Small intestine (tissue), 7 donors: Measurements from ENCODE around the gene KLHDC9. TPM values are rescaled to one million over a fixed set of nuclear protein-coding genes. Genes with fewer than 3 reads are reported as not detected.
"Not testable (repeated sequence)": the region's sequence is repeated elsewhere in the genome, so short reads cannot be mapped to it uniquely, and the experiment has no call there.

Experiments
- DNase-seq, 2 donors: peaks; one replicate each; pipeline versions ENCODE4 v3.0.0 to v3.0.0-alpha.2; 2013
- FAIRE-seq: peaks from 2 replicates; lab custom pipeline; 2012; peaks lifted over from hg19 to GRCh38; lab: Jason Lieb, UNC
- H3K27ac ChIP-seq, 3 donors: one replicate each; pipeline ENCODE4 v1.5.1; 2013; ENCODE audit warnings: low read length in 2 of 3, mild to moderate bottlenecking in 2 of 3, control low read depth in 1 of 3, inconsistent platforms in 1 of 3, low read depth in 1 of 3, moderate library complexity in 1 of 3
- H3K27me3 ChIP-seq, 3 donors: one replicate each; pipeline ENCODE4 v1.6.1; 2013; ENCODE audit warnings: low read length in 3 of 3, inconsistent platforms in 1 of 3; ENCODE audit not compliant: control insufficient read depth in 3 of 3, insufficient read depth in 3 of 3
- H3K36me3 ChIP-seq, 3 donors: one replicate each; pipeline ENCODE4 v1.6.1; 2013; ENCODE audit warnings: low read length in 3 of 3, inconsistent platforms in 1 of 3, low read depth in 1 of 3, mild to moderate bottlenecking in 1 of 3, moderate library complexity in 1 of 3; ENCODE audit not compliant: control insufficient read depth in 3 of 3, insufficient read depth in 2 of 3
- H3K4me1 ChIP-seq, 3 donors: one replicate each; pipeline ENCODE4 v1.6.1; 2013; ENCODE audit warnings: low read length in 2 of 3, inconsistent platforms in 1 of 3, low read depth in 1 of 3, mild to moderate bottlenecking in 1 of 3, moderate library complexity in 1 of 3; ENCODE audit not compliant: control insufficient read depth in 3 of 3, insufficient read depth in 2 of 3
- H3K4me3 ChIP-seq, 3 donors: one replicate each; pipeline ENCODE4 v1.5.1; 2013; ENCODE audit warnings: low read length in 3 of 3, control low read depth in 1 of 3, inconsistent platforms in 1 of 3, low read depth in 1 of 3, mild to moderate bottlenecking in 1 of 3, moderate library complexity in 1 of 3
- H3K9me3 ChIP-seq, 2 donors: one replicate each; pipeline ENCODE4 v1.6.1; 2013; ENCODE audit warnings: low read depth in 1 of 2, low read length in 1 of 2; ENCODE audit not compliant: control insufficient read depth in 2 of 2, insufficient read depth in 1 of 2
- WGBS, 3 donors: extraction: QIAGEN DNeasy Blood & Tissue Kit; methylation state at CpG; one replicate each; pipeline ENCODE4 v1.1.7; 2013; 5-methylcytosine and 5-hydroxymethylcytosine counted together
- polyA plus RNA-seq, 4 donors: library from polyadenylated mRNA; stranded (reverse) in 3 of 4; unstranded in 1 of 4; fragments of 200-250 nt in 3 of 4; fragments of 120-200 nt in 1 of 4; gene quantifications; one replicate each; pipeline versions ENCODE4 v1.2.1 to v1.2.3, GENCODE V29; 2013
- donor health status: healthy with polysubstance abuse.
- donor health status: control.
- donor health status: control.
- donor health status: Bipolar disorder and iron deficiency.
- donor health status: healthy.

KLHDC9 gene
- polyA plus RNA-seq, 4 donors = 1.8 to 5.8 (median 3.0) TPM

DNA sequence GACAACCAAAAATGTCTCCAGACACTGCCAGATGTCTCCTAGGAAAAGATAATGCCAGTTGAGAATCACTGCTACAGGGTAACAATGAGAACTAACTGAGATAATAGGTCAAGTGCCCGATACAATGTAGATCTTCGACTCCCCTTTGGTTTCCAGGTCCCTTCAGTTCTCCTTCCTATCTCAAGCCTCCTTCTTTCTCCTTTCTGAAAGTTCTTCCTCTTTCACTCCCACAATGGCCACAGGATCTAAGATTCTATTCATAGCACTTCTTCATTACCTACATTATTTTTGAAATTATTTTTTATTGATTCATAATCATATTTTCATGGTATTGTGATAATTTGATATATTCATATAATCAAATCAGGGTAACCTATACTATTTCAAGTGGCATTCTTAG is 13.4 kb downstream of the KLHDC9 start:
- 79 to 91% (median 80%) methylated on average over 2 of the region's 2 CpGs for WGBS, 3 donors
- FAIRE-seq = no peak
- peaks cover 1 to 3% (median 2%) of the 10 kb centered on the region in 3 donors for H3K4me1 ChIP-seq

GRCh38 chr1:161113915-161114314 is 15.8 kb downstream of the KLHDC9 start:
- FAIRE-seq (no peak), DNase-seq (no peak)
- Histone ChIP-seq H3K4me3 (no peak overlapping the region), H3K9me3 (no peaks in the 10 kb centered on the region), H3K4me1 (peaks cover 2 to 15% (median 6%) of the 10 kb centered on the region in 3 donors), H3K27ac (no peak overlapping the region), H3K36me3 (peaks cover 0 to 20% (median 0%) of the 10 kb centered on the region in 3 donors), H3K27me3 (no peaks in the 10 kb centered on the region)
- WGBS, 3 donors = 67 to 85% (median 82%) methylated on average over 1 of the region's 1 CpG

More for the DNA sequence above, 13.4 kb downstream of the KLHDC9 start:
- H3K27me3 ChIP-seq = no peaks in the 10 kb centered on the region
- peaks cover 0 to 22% (median 0%) of the 10 kb centered on the region in 3 donors for H3K36me3 ChIP-seq
- no peak for DNase-seq
- no peak overlapping the region for H3K4me3 ChIP-seq
- H3K27ac ChIP-seq = no peak overlapping the region
- H3K9me3 ChIP-seq = no peaks in the 10 kb centered on the region

- Histone ChIP-seq H3K27me3 (no peaks in the 10 kb centered on the region), H3K4me1 (peaks cover 2 to 21% (median 12%) of the 10 kb centered on the region in 3 donors), H3K9me3 (no peaks in the 10 kb centered on the region), H3K4me3 (no peak overlapping the region), H3K27ac (no peak overlapping the region), H3K36me3 (peaks cover 0 to 19% (median 0%) of the 10 kb centered on the region in 3 donors)
- no peak for DNase-seq
- FAIRE-seq = no peak
- 78 to 92% (median 86%) methylated on average over 2 of the region's 2 CpGs for WGBS, 3 donors
Observed at GRCh38 chr1:161114556-161114955, 16.4 kb downstream of the KLHDC9 start.

DNA sequence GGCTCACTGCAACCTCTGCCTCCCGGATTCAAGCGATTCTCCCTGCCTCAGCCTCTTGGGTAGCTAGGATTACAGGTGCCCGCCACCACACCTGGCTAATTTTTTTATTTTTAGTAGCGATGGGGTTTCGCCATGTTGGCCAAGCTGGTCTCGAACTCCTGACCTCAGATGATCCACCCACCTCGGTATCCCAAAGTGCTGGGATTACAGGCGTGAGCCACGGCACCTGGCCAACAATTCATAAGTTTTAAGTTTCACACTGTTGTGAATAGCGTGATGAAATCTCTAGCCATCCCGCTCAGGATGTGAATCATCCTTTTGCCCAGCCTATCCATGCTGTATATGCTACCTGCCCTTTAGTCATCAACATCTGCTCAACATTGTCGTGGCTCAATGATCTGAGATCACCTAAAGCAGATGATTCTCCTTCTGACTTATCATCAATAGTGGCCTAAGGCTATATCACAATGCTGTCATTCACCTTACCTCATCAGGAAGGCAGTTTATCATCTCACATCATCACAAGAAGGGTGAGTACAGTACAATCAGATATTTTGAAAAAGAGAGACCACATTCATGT is 17.1 kb downstream of the KLHDC9 start:
- H3K27me3 ChIP-seq = no peaks in the 10 kb centered on the region
- H3K4me3 ChIP-seq = no peak overlapping the region
- H3K36me3 ChIP-seq = peaks cover 0 to 13% (median 0%) of the 10 kb centered on the region in 3 donors
- no peak for FAIRE-seq
- no peak overlapping the region for H3K27ac ChIP-seq
- 84 to 88% (median 85%) methylated on average over 12 of the region's 12 CpGs for WGBS, 3 donors
- DNase-seq = no peak
- H3K4me1 ChIP-seq = peaks cover 2 to 28% (median 12%) of the 10 kb centered on the region in 3 donors
- H3K9me3 ChIP-seq = no peaks in the 10 kb centered on the region

GRCh38 chr1:161115961-161116360 is 17.8 kb downstream of the KLHDC9 start:
- Histone ChIP-seq H3K4me1 (peaks cover 2 to 35% (median 12%) of the 10 kb centered on the region in 3 donors), H3K36me3 (peaks cover 5 to 20% (median 5%) of the 10 kb centered on the region in 3 donors)
- not testable (repeated sequence) for H3K27ac ChIP-seq, DNase-seq, H3K9me3 ChIP-seq, FAIRE-seq, H3K27me3 ChIP-seq, H3K4me3 ChIP-seq
- WGBS, 3 donors = 85 to 90% (median 88%) methylated on average over 6 of the region's 6 CpGs

GRCh38 chr1:161117759-161118581 is 19.8 kb downstream of the KLHDC9 start, which contains the start of the genes NIT1 and PFDN2:
NIT1 (plus strand) TSS chr1:161118105; CDS start chr1:161118177, 72 bp downstream.
PFDN2 (minus strand) TSS chr1:161118037; CDS start chr1:161118026, 11 bp downstream.
- DNase-seq (peak; percentile 85 to 97), FAIRE-seq (no peak)
- Histone ChIP-seq H3K27ac (peak within 1 kb of the TSS; percentile 92 to 97 (median 95)), H3K9me3 (no peaks in the 10 kb centered on the region), H3K4me3 (peak within 1 kb of the TSS; percentile 80 to 94 (median 85)), H3K27me3 (no peaks in the 10 kb centered on the region), H3K36me3 (peaks cover 12 to 37% (median 19%) of the 10 kb centered on the region in 3 donors), H3K4me1 (peaks cover 4 to 43% (median 12%) of the 10 kb centered on the region in 3 donors)
- WGBS, 3 donors = 0 to 1% (median 0%) methylated on average over 58 of the region's 58 CpGs

DNA sequence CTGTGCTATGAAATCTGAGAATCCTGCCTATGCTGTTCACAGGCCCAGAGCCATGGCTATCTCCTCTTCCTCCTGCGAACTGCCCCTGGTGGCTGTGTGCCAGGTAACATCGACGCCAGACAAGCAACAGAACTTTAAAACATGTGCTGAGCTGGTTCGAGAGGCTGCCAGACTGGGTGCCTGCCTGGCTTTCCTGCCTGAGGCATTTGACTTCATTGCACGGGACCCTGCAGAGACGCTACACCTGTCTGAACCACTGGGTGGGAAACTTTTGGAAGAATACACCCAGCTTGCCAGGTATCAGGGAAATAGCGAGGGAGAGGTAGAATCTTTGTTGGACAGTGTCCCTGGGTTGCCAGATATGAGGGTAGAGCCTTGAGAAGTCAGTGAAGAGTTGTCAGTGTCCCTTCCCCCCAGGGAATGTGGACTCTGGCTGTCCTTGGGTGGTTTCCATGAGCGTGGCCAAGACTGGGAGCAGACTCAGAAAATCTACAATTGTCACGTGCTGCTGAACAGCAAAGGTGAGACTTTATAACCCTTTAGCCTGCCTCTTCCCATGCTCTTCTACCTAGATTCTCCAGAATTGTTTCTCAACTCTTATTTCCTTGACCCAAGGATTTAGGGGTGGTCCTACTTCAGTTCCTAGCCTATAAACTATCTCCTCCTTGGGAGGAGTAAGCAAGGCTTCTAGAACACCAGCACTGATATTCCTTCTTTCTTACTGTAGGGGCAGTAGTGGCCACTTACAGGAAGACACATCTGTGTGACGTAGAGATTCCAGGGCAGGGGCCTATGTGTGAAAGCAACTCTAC is 21.1 kb downstream of the KLHDC9 start:
- Histone ChIP-seq H3K27ac (peak overlapping the region; percentile 92 to 97 (median 95)), H3K4me1 (peaks cover 4 to 43% (median 12%) of the 10 kb centered on the region in 3 donors), H3K4me3 (peak overlapping the region in 2 of 3 donors; percentile 80 to 94), H3K9me3 (no peaks in the 10 kb centered on the region), H3K27me3 (no peaks in the 10 kb centered on the region), H3K36me3 (peaks cover 17 to 48% (median 27%) of the 10 kb centered on the region in 3 donors)
- 17 to 40% (median 39%) methylated on average over 10 of the region's 10 CpGs for WGBS, 3 donors
- FAIRE-seq (no peak), DNase-seq (peak; percentile 85 to 92)
